Measurements from ENCODE around the gene SERPIND1.

Gene SERPIND1, protein sequence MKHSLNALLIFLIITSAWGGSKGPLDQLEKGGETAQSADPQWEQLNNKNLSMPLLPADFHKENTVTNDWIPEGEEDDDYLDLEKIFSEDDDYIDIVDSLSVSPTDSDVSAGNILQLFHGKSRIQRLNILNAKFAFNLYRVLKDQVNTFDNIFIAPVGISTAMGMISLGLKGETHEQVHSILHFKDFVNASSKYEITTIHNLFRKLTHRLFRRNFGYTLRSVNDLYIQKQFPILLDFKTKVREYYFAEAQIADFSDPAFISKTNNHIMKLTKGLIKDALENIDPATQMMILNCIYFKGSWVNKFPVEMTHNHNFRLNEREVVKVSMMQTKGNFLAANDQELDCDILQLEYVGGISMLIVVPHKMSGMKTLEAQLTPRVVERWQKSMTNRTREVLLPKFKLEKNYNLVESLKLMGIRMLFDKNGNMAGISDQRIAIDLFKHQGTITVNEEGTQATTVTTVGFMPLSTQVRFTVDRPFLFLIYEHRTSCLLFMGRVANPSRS

DNA sequence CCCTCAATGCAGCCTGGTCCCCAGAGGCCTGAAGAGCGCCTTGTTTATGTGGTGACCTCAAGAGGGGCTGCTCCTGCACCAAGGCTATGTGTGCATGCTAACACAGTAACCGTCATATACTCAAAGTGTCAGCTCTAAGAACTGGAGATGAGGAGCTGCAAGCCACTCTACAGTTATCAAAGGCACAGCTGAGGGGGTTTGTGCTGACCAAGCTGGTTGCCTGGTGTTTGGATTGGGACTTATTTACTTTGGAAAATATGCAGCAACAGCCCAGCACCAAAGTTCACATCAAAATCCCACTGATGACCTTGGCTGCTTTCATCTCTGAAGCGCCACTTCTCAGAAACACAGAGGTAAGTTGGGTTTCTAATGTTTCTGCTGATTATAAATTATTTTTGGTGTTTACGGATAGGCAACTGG lies at the start of gene SERPIND1:
Gene SERPIND1, plus strand, starts transcription at position 321 of the 420 bp plus-strand sequence. CDS start 5,200 bp downstream, outside the sequence.
- Histone ChIP-seq H3K9me3 (ENCODE audit: control insufficient read depth, insufficient read depth, low read length) (no peaks in the 10 kb centered on the region), H3K4me1 (ENCODE audit: control insufficient read depth, low read length) (0 out of 2 replicates have a peak, but pooled peaks cover 4% of the 10 kb centered on the region), H3K79me2 (ENCODE audit: control insufficient read depth, low read length) (no peaks in the 10 kb centered on the region), H3K36me3 (ENCODE audit: control insufficient read depth, low read length) (no peaks in the 10 kb centered on the region), H3K27ac (ENCODE audit: low read depth, low read length) (no peak within 1 kb of the TSS), H3F3A (ENCODE audit: control insufficient read depth, insufficient read depth) (no peaks in the 10 kb centered on the region; the same call in 1 of the 2 replicates), H3K9me2 (replicated peaks; ENCODE audit: control insufficient read depth, low read length) (no peaks in the 10 kb centered on the region), H3K4me3 (ENCODE audit: low read length) (no peak within 1 kb of the TSS), H3K4me2 (ENCODE audit: low read length) (no peak within 1 kb of the TSS), H3K27me3 (ENCODE audit: control insufficient read depth, low read length) (no peaks in the 10 kb centered on the region), H4K20me1 (ENCODE audit: control insufficient read depth, insufficient read depth, low read depth, low read length) (no peaks in the 10 kb centered on the region)
- TF ChIP-seq, protein P1, sequence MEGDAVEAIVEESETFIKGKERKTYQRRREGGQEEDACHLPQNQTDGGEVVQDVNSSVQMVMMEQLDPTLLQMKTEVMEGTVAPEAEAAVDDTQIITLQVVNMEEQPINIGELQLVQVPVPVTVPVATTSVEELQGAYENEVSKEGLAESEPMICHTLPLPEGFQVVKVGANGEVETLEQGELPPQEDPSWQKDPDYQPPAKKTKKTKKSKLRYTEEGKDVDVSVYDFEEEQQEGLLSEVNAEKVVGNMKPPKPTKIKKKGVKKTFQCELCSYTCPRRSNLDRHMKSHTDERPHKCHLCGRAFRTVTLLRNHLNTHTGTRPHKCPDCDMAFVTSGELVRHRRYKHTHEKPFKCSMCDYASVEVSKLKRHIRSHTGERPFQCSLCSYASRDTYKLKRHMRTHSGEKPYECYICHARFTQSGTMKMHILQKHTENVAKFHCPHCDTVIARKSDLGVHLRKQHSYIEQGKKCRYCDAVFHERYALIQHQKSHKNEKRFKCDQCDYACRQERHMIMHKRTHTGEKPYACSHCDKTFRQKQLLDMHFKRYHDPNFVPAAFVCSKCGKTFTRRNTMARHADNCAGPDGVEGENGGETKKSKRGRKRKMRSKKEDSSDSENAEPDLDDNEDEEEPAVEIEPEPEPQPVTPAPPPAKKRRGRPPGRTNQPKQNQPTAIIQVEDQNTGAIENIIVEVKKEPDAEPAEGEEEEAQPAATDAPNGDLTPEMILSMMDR (IDR thresholded peaks at IDR 0.05; ENCODE audit: low read depth, low read length, poor library complexity, severe bottlenecking) = no peak

DNA sequence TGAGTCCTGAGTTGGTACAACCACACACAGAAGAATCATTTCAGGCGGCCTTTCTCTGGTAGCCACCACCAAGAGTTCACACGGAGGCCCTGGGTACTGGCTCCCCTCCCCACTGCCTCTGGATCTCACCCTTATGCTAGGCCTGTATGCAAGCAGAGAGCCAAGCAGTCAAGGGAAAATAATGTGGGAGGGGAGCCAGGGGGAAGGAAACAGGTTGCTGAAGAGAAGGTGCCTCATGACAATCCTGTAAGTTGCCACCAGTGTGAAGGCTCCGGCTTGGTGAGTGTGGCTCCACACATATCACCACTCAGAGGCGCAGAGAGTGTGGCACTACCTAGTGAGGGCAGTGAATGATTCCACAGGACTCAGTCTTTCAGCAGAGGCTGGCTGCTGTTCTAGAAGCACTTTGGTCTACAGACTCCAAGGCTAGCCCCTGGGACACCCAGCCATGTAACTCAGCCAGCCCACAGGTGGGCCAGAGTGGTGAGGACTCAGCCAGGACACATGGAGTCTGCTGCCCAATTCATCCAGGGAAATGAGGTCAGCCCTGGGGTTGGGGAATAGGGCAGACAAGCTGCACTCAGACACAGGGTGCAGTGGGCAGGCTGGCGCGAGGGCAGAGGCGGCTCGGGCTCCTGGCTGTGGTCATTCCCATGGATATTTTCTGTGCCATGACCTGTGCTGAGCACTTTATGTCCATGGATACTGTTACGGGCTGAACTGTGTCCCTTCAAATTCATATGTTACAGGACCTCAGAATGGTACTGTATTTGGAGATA lies 49.0 kb upstream of the SERPIND1 start:
- no peaks in the 10 kb centered on the region for H4K20me1 ChIP-seq (ENCODE audit: control insufficient read depth, insufficient read depth, low read depth, low read length)
- TF ChIP-seq EZH2phosphoT487 (IDR thresholded peaks at IDR 0.05; ENCODE audit: borderline replicate concordance, low read length) = no peak
- TF ChIP-seq, protein P1 (IDR thresholded peaks at IDR 0.05; ENCODE audit: low read depth, low read length, poor library complexity, severe bottlenecking) = no peak
- H3K4me2 ChIP-seq (ENCODE audit: low read length) = no peak overlapping the region
- no peak overlapping the region for H3K4me3 ChIP-seq (ENCODE audit: low read length)
- H3K36me3 ChIP-seq (ENCODE audit: control insufficient read depth, low read length) = peaks cover 37% of the 10 kb centered on the region
- peaks cover 8% of the 10 kb centered on the region; the same call in 1 of the 2 replicates for H3K4me1 ChIP-seq (ENCODE audit: control insufficient read depth, low read length)
- no peak overlapping the region for H3K27ac ChIP-seq (ENCODE audit: low read depth, low read length)
- no peaks in the 10 kb centered on the region for H3K27me3 ChIP-seq (ENCODE audit: control insufficient read depth, low read length)
- no peaks in the 10 kb centered on the region for H3K9me3 ChIP-seq (ENCODE audit: control insufficient read depth, insufficient read depth, low read length)
- no peaks in the 10 kb centered on the region for H3K79me2 ChIP-seq (ENCODE audit: control insufficient read depth, low read length)
- no peaks in the 10 kb centered on the region for H3K9me2 ChIP-seq (replicated peaks; ENCODE audit: control insufficient read depth, low read length)
- H3F3A ChIP-seq (ENCODE audit: control insufficient read depth, insufficient read depth) = no peaks in the 10 kb centered on the region

DNA sequence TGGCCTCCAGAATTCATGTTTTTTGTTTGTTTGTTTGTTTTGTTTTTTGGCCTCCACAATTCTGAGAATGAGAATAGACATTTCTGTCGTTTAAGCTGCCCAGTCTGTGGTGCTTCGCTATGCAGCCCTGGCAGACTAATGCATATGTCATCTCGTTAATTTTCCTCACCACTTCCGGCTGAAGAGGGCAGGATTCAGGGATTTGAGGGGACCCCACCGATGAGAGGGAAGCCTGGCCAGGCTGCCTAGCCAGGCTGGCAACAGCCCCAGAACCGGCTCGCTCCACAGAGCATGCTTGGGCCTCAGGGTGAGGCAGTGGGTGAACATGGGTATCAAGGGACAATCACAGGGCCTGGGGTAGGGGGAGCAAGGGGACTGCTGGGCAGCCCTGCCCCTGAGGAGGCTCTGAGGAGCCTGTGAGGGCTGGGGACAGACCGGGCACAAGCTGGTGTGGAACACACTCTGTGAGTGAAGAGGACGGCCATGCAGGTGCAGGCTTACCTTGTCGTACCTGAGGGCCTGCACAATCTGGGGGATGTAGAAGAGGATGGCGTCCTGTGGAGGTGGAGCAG lies 47.8 kb upstream of the SERPIND1 start:
- no peaks in the 10 kb centered on the region for H3F3A ChIP-seq (ENCODE audit: control insufficient read depth, insufficient read depth)

More for the DNA sequence above, 47.8 kb upstream of the SERPIND1 start:
- H3K9me3 ChIP-seq (ENCODE audit: control insufficient read depth, insufficient read depth, low read length) = no peaks in the 10 kb centered on the region
- H3K4me2 ChIP-seq (ENCODE audit: low read length) = no peak overlapping the region
- no peaks in the 10 kb centered on the region for H4K20me1 ChIP-seq (ENCODE audit: control insufficient read depth, insufficient read depth, low read depth, low read length)
- H3K9me2 ChIP-seq (replicated peaks; ENCODE audit: control insufficient read depth, low read length) = no peaks in the 10 kb centered on the region
- H3K4me3 ChIP-seq (ENCODE audit: low read length) = no peak overlapping the region
- H3K36me3 ChIP-seq (ENCODE audit: control insufficient read depth, low read length) = peaks cover 38% of the 10 kb centered on the region
- no peaks in the 10 kb centered on the region for H3K79me2 ChIP-seq (ENCODE audit: control insufficient read depth, low read length)
- peaks cover 8% of the 10 kb centered on the region; the same call in 1 of the 2 replicates for H3K4me1 ChIP-seq (ENCODE audit: control insufficient read depth, low read length)
- no peaks in the 10 kb centered on the region for H3K27me3 ChIP-seq (ENCODE audit: control insufficient read depth, low read length)
- no peak overlapping the region for H3K27ac ChIP-seq (ENCODE audit: low read depth, low read length)
- TF ChIP-seq, protein P1 (IDR thresholded peaks at IDR 0.05; ENCODE audit: low read depth, low read length, poor library complexity, severe bottlenecking) = no peak
- TF ChIP-seq EZH2phosphoT487 (IDR thresholded peaks at IDR 0.05; ENCODE audit: borderline replicate concordance, low read length) = no peak

All from DOHH2 (cell line).